Activated T-cell treated with anti-CD3 and anti-CD28 coated beads, Interleukin-2, amount 50 U/mL, for 1 hour (primary cell): Measurements from ENCODE around the gene TTC14.
A peak's percentile ranks its signal among the peaks of the same experiment; 100 is the strongest.
"Not testable (repeated sequence)": the region's sequence is repeated elsewhere in the genome, so short reads cannot be mapped to it uniquely, and the experiment has no call there.

Source experiments
- DNase-seq: peaks from one replicate; pipeline ENCODE4 v3.0.0-alpha.2; 2020

The TTC14 gene

GRCh38 chr3:180601688-180602666 lies at the start of gene TTC14:
Gene TTC14, plus strand, starts transcription at chr3:180602163. Its CDS starts 99 bp downstream, at chr3:180602262.
- DNase-seq, result peak; percentile 91

GRCh38 chr3:180563406-180563805 lies 38.6 kb upstream of the TTC14 start:
- DNase-seq, result no peak

- no peak for DNase-seq
Observed at GRCh38 chr3:180564676-180565075, 37.3 kb upstream of the TTC14 start.

- DNase-seq, result no peak
Observed at GRCh38 chr3:180570238-180570637, 31.7 kb upstream of the TTC14 start.

- no peak for DNase-seq
Observed at GRCh38 chr3:180571831-180572598, 29.9 kb upstream of the TTC14 start.

GRCh38 chr3:180575571-180575970 lies 26.4 kb upstream of the TTC14 start:
- DNase-seq, result no peak

- no peak for DNase-seq
Observed at GRCh38 chr3:180580934-180581333, 21.0 kb upstream of the TTC14 start.

- no peak for DNase-seq
Observed at GRCh38 chr3:180590396-180590795, 11.6 kb upstream of the TTC14 start.

- not testable (repeated sequence) for DNase-seq
Observed at GRCh38 chr3:180593631-180594030, 8.3 kb upstream of the TTC14 start.

- DNase-seq, result no peak
Observed at GRCh38 chr3:180594631-180595558, 7.1 kb upstream of the TTC14 start.

GRCh38 chr3:180595559-180595935 lies 6.4 kb upstream of the TTC14 start:
- no peak for DNase-seq

GRCh38 chr3:180600473-180600872 lies 1.5 kb upstream of the TTC14 start:
- DNase-seq, result no peak

GRCh38 chr3:180611006-180611405 lies 9.0 kb downstream of the TTC14 start:
- no peak for DNase-seq

- DNase-seq, result no peak
Observed at GRCh38 chr3:180612364-180612763, 10.4 kb downstream of the TTC14 start.

GRCh38 chr3:180615954-180616353 lies 14.0 kb downstream of the TTC14 start:
- no peak for DNase-seq

GRCh38 chr3:180617049-180617448 lies 15.1 kb downstream of the TTC14 start:
- DNase-seq, result no peak

GRCh38 chr3:180618563-180618962 lies 16.6 kb downstream of the TTC14 start:
- not testable (repeated sequence) for DNase-seq

GRCh38 chr3:180619723-180620122 lies 17.8 kb downstream of the TTC14 start:
- DNase-seq, result no peak

- DNase-seq, result no peak
Observed at GRCh38 chr3:180624714-180625113, 22.8 kb downstream of the TTC14 start.

GRCh38 chr3:180626844-180627243 lies 24.9 kb downstream of the TTC14 start:
- no peak for DNase-seq

GRCh38 chr3:180630371-180630770 lies 28.4 kb downstream of the TTC14 start:
- no peak for DNase-seq

- DNase-seq, result no peak
Observed at GRCh38 chr3:180631317-180631716, 29.4 kb downstream of the TTC14 start.

- no peak for DNase-seq
Observed at GRCh38 chr3:180633722-180634121, 31.8 kb downstream of the TTC14 start.
